ENCODE measurements around the gene HRH4.

Gene HRH4

GRCh38 chr18:24462838-24463775 lies 2.7 kb downstream of the HRH4 start:
- in situ Hi-C loops (cut with MboI; ENCODE audit: low sequenced_read_pairs), result no loop called here

DNA sequence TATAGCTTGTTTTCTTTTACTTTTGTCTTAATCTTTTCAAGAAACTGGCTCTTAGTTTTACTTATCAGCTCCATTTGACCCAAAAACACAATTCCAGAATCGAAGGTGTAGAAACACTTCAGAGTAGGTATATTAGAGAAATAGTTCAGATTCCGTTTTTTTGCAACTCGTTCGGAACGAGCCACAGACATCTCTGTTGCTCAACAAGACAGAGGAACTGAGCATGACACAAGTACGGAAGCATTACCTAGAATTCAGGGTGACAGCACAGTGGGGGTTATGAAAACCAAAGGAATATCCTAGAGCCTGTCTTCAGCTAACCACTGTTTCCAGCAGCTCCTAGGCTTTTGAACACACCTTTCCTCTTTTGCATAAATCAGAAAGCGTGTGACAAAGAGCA lies 5.0 kb downstream of the HRH4 start:
- in situ Hi-C loops (cut with MboI; ENCODE audit: low sequenced_read_pairs), result no loop called here

- in situ Hi-C loops (cut with MboI; ENCODE audit: low sequenced_read_pairs), result no loop called here
Observed at GRCh38 chr18:24466771-24467170, 6.3 kb downstream of the HRH4 start.

DNA sequence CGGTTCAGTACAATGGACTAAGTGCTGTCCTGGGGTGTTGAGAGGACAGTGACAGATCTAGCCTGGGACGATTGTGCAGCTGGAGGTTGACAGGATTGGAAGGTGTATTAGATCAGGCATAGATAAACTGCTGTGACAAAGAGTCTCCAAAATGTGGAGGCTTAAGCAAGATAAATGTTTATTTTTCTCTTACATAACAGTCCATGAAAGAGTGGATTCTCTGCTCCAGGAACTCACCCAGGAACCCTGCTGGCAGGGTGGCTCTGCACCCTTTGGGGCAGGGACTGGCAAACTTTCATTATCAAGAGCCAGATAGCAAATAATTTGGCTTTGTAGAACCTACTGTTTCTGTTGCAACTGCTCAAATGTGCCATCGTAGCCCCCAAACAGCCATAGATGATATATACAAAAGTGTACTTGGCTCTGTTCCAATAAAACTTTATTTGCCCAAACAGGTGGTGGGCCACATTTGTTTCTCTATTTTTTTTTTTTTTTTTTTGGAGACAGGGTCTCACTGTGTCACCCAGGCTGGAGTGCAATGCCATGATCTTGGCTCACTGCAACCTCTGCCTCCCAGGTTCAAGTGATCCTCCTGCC lies 9.7 kb downstream of the HRH4 start:
- in situ Hi-C loops (cut with MboI; ENCODE audit: low sequenced_read_pairs), result no loop called here

DNA sequence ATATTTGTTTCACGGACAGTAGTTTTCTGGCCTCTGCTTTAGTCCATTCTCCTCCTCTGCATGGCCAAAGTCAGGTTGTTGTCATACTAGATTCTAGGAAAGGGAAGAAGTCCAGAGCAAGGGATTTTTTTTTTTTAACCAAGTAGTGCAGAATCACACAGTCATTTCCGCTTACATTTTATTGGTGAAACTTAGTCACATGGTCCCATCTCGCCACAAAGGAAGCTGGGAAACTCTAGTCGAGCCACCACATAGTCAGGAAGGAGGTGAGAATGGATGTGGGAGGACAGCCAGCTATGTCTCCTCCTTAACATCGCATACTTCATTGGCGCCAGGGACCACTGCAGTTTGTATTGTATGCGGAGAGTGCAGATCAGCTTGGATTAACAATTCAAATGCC lies 10.4 kb downstream of the HRH4 start:
- in situ Hi-C loops (cut with MboI; ENCODE audit: low sequenced_read_pairs), result no loop called here

GRCh38 chr18:24472591-24472990 lies 12.2 kb downstream of the HRH4 start:
- in situ Hi-C loops (cut with MboI; ENCODE audit: low sequenced_read_pairs), result no loop called here

DNA sequence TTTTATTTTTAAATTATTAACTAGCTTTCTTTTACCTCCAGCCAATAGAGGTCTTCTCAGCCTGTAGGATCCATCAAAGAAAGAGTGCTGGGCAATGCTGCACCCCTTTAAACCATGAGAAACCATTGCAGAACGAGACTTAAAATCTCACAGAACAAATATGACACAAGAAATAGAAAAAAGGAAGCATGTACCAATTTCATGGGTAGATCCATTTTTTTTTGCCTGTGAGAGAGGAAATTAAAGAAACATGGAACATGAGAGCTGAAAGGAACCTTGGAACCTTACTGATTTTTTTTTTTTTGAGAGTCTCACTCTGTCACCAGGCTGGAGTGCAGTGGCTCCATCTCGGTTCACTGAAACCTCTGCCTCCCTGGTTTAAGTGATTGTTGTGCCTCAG lies 14.0 kb downstream of the HRH4 start:
- in situ Hi-C loops (cut with MboI; ENCODE audit: low sequenced_read_pairs), result no loop called here

DNA sequence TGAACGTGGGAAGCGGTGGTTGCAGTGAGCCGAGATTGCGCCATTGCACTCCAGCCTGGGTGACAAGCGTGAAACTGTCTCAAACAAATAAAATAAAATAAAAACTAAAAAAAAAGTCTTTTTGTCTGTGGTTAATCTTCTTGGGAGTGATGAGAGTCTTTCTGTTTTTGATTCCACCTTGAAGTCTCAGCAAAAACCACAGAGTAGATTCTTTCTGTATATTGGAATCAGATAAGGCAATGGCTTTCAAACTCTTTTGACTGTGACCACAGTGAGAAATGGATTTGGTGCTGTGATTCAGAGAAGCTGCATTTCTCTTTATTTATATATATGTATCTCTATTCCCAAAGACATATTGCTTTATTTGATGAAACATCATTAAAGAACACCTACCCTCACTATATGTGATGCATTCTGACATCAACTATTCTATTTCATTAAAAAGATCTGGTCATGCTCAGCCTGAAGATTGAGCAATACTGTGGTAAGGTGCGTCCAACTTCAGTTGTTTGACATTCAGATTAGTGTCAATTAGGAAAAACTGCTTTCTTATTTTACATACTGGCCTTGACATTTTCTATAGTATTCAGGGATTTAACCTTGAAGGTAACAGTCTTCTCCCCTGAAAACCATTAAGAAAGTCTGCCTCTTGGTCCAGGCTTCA lies 15.6 kb downstream of the HRH4 start:
- in situ Hi-C loops (cut with MboI; ENCODE audit: low sequenced_read_pairs), result loop anchor here (25.0 kb wide), 1 partner anchor 314 kb away; no protein-coding TSS in a partner anchor

DNA sequence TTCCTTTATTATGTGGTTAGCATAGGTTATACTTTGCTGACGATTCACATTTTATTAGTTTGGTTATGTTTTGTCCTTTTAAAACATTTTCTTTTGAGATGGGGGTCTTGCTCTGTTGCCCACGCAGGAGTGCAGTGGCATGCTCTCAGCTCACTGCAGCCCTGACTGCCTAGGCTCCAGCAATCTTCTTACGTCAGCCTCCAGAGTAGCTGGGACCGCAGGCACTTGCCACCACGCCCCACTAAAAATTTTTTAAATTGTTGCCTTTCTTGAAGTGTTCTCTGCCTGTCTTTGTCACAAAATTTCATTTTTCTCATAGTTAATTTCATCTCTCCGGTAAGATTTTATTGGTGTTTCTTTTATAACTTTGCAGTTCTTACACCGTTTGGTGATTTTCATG lies 18.9 kb downstream of the HRH4 start:
- in situ Hi-C loops (cut with MboI; ENCODE audit: low sequenced_read_pairs), result loop anchor here (25.0 kb wide), 1 partner anchor 317 kb away; no protein-coding TSS in a partner anchor

DNA sequence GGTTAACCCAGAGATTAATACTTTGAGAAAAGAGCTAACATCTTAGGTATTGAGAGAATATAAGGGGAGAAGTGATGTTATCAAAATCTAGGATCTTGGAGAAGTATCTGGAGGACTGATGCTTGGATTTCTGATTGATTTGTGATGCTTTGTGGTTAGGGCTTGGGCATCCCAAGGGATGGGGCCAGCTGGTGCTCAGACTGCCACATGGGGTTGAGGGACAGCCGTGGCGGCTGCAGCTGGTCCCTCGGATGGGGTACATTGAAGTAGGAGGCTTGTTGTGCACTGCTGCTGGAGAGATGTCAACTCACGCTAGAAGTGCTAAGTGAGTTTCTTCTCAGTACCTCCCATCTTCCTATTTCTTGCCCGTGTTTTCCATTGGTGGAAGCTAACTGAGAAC lies 22.4 kb downstream of the HRH4 start:
- in situ Hi-C loops (cut with MboI; ENCODE audit: low sequenced_read_pairs), result loop anchor here (10.0 to 25.0 kb wide), 2 partner anchors 118 to 321 kb away; no protein-coding TSS in a partner anchor

- in situ Hi-C loops (cut with MboI; ENCODE audit: low sequenced_read_pairs), result loop anchor here (10.0 to 25.0 kb wide), 2 partner anchors 121 to 323 kb away; no protein-coding TSS in a partner anchor
Observed at GRCh38 chr18:24485681-24486080, 25.2 kb downstream of the HRH4 start.

GRCh38 chr18:24486684-24487083 lies 26.2 kb downstream of the HRH4 start:
- in situ Hi-C loops (cut with MboI; ENCODE audit: low sequenced_read_pairs), result loop anchor here (10.0 to 25.0 kb wide), 2 partner anchors 122 to 324 kb away; no protein-coding TSS in a partner anchor

GRCh38 chr18:24488824-24489493 lies 28.5 kb downstream of the HRH4 start:
- in situ Hi-C loops (cut with MboI; ENCODE audit: low sequenced_read_pairs), result loop anchor here (10.0 to 25.0 kb wide), 2 partner anchors 124 to 327 kb away; no protein-coding TSS in a partner anchor

GRCh38 chr18:24490539-24490938 lies 30.1 kb downstream of the HRH4 start:
- in situ Hi-C loops (cut with MboI; ENCODE audit: low sequenced_read_pairs), result loop anchor here (25.0 kb wide), 1 partner anchor 328 kb away; no protein-coding TSS in a partner anchor

GRCh38 chr18:24491927-24492834 lies 31.7 kb downstream of the HRH4 start:
- in situ Hi-C loops (cut with MboI; ENCODE audit: low sequenced_read_pairs), result loop anchor here (25.0 kb wide), 1 partner anchor 330 kb away; no protein-coding TSS in a partner anchor

DNA sequence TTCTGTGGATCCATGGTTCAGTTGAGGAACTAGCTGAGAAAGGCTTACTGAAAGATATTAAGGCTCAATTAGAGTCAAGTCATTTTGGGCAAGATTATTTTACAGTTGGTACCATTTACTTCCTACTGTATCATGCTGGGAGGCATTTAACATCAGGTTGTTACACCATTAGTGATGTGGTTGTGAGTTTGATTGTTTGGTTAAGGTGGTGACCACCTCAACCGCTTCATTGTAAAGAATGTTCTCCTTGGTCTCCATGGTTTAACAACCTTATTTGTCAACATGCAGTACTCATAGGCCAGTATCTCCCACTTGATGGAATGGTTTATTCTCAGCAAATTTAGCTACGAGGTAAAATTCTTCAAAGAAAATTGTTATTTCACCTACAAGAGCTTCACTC lies 34.1 kb downstream of the HRH4 start:
- in situ Hi-C loops (cut with MboI; ENCODE audit: low sequenced_read_pairs), result loop anchor here (25.0 kb wide), 1 partner anchor 332 kb away; no protein-coding TSS in a partner anchor

DNA sequence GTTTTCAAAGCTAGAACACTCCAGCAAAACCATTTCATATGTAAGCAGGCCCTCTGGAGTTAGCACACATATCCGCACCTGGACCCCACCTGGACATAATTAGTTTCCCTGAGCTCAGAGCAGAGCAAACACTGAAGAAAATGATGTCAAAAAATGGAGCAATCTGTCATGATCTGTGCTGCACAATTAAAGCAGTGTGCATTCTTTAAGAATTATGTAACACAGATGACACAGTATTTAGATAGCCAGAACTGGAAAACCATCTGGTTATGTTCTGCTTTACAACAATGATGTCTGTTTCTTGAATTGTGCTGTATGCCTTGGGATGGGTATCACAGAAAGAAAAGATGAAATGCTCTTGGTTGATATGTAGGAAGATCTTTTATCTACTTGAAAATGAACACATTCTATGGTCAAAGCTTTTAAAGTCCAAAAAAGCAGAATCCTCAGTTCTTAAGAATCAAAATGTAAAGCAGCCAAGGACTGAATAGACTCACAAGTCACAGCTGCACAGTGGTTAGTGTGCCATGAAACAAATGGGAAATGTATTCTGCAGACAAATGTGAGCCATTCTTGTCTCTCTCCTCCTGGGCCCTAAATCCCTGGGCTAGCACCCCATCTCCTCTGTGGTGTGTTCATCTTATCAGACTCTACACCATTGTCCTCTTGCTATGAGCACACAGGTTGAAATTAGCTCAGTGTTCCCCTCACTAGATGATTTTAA lies 36.8 kb downstream of the HRH4 start:
- in situ Hi-C loops (cut with MboI; ENCODE audit: low sequenced_read_pairs), result loop anchor here (25.0 kb wide), 1 partner anchor 335 kb away; no protein-coding TSS in a partner anchor

- in situ Hi-C loops (cut with MboI; ENCODE audit: low sequenced_read_pairs), result loop anchor here (25.0 kb wide), 1 partner anchor 338 kb away; no protein-coding TSS in a partner anchor
Observed at GRCh38 chr18:24499814-24500213, 39.4 kb downstream of the HRH4 start.

DNA sequence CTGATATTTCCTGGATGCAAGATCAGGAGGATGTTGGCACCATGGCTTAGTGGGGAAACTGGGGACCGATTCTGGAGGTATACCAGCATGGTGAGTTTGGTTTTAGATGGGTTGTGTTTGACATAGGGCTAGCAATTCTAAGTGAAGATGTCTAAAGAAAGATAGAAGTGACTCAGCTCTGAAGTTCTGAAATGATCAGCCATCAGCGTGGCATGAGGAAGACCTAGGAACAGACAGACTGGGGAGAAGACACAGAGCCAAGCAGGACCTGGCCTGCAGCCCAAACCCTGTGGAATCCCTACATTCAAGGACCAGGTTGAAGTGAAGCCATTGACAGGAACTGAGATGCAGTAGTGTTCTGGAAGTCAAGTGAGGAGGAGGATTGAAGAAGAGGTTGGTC lies 39.8 kb downstream of the HRH4 start:
- in situ Hi-C loops (cut with MboI; ENCODE audit: low sequenced_read_pairs), result no loop called here

All from HL-60/S4 treated with phorbol 12-myristate 13-acetate at 8.2 ng/mL for 4 days and 3 days (cell line).